H9 (cell line): Measurements from ENCODE around the gene EDEM1. TPM values are rescaled to one million over a fixed set of nuclear protein-coding genes. Genes with fewer than 3 reads are reported as not detected.

Experiments used
- DNase-seq: peaks from one replicate; pipeline ENCODE4 v3.0.0-alpha.2; 2017
- H2AFZ ChIP-seq: one replicate; pipeline ENCODE4 v1.6.1; 2013; ENCODE audit warnings: mild to moderate bottlenecking, low read length, control low read depth, moderate library complexity
- H2AK5ac ChIP-seq: 2 replicates; pipeline ENCODE4 v1.6.1; 2013; ENCODE audit warnings: low read length, control low read depth, mixed read lengths; ENCODE audit not compliant: insufficient read length
- H2BK120ac ChIP-seq: one replicate; pipeline ENCODE4 v1.6.1; 2013; ENCODE audit warnings: low read depth, mild to moderate bottlenecking, low read length, control low read depth, inconsistent platforms; ENCODE audit not compliant: poor library complexity, severe bottlenecking
- H2BK12ac ChIP-seq: 2 replicates; pipeline ENCODE4 v1.6.1; 2013; ENCODE audit warnings: low read length, control low read depth, mixed read lengths, low read depth; ENCODE audit not compliant: insufficient read length
- H2BK15ac ChIP-seq: 2 replicates; pipeline ENCODE4 v1.6.1; 2013; ENCODE audit warnings: low read depth, low read length, control low read depth
- H2BK20ac ChIP-seq: one replicate; pipeline ENCODE4 v1.6.1; 2013; ENCODE audit warnings: low read depth, mild to moderate bottlenecking, low read length, control low read depth, inconsistent platforms; ENCODE audit not compliant: poor library complexity, severe bottlenecking
- H2BK5ac ChIP-seq: 2 replicates; pipeline ENCODE4 v1.6.1; 2013; ENCODE audit warnings: low read length, control low read depth, mixed read lengths; ENCODE audit not compliant: insufficient read length
- H3K14ac ChIP-seq: 2 replicates; pipeline ENCODE4 v1.6.1; 2013; ENCODE audit warnings: low read length, control low read depth; ENCODE audit not compliant: insufficient read depth
- H3K18ac ChIP-seq: 2 replicates; pipeline ENCODE4 v1.6.1; 2013; ENCODE audit warnings: low read depth, mild to moderate bottlenecking, mixed read lengths, low read length, control low read depth; ENCODE audit not compliant: insufficient read length
- H3K23ac ChIP-seq: 2 replicates; pipeline ENCODE4 v1.6.1; 2013; ENCODE audit warnings: low read length, control low read depth, mixed read lengths, low read depth; ENCODE audit not compliant: insufficient read length
- H3K23me2 ChIP-seq: 2 replicates; pipeline ENCODE4 v1.6.1; 2013; ENCODE audit warnings: low read depth, mild to moderate bottlenecking, mixed read lengths, low read length, control low read depth; ENCODE audit not compliant: insufficient read length, poor library complexity, severe bottlenecking
- H3K27ac ChIP-seq: 2 replicates; pipeline ENCODE4 v1.5.1; 2013; ENCODE audit warnings: low read length, control low read depth, mixed read lengths, low read depth; ENCODE audit not compliant: insufficient read length
- H3K27me3 ChIP-seq: 2 replicates; pipeline ENCODE4 v1.6.1; 2013; ENCODE audit warnings: low read length, control low read depth, inconsistent platforms; ENCODE audit not compliant: insufficient read depth
- H3K4ac ChIP-seq: 2 replicates; pipeline ENCODE4 v1.6.1; 2013; ENCODE audit warnings: low read depth, mild to moderate bottlenecking, control low read depth, inconsistent platforms, low read length, moderate library complexity
- H3K4me1 ChIP-seq: 2 replicates; pipeline ENCODE4 v1.6.1; 2013; ENCODE audit warnings: low read length, control low read depth, inconsistent platforms; ENCODE audit not compliant: insufficient read depth
- H3K4me2 ChIP-seq: 2 replicates; pipeline ENCODE4 v1.6.1; 2013; ENCODE audit warnings: low read length, control low read depth, mixed read lengths; ENCODE audit not compliant: insufficient read length, insufficient read depth
- H3K56ac ChIP-seq: 2 replicates; pipeline ENCODE4 v1.6.1; 2013; ENCODE audit warnings: low read depth, mild to moderate bottlenecking, mixed read lengths, low read length, control low read depth; ENCODE audit not compliant: insufficient read length
- H3K79me1 ChIP-seq: 2 replicates; pipeline ENCODE4 v1.6.1; 2013; ENCODE audit warnings: low read depth, mild to moderate bottlenecking, moderate library complexity, low read length, control low read depth, inconsistent platforms; ENCODE audit not compliant: insufficient read depth, poor library complexity, severe bottlenecking
- H3K79me2 ChIP-seq: 2 replicates; pipeline ENCODE4 v1.6.1; 2013; ENCODE audit warnings: low read length, control low read depth, inconsistent platforms; ENCODE audit not compliant: insufficient read depth
- H3K9ac ChIP-seq: 2 replicates; pipeline ENCODE4 v1.6.1; 2013; ENCODE audit warnings: low read length, control low read depth, mixed read lengths; ENCODE audit not compliant: insufficient read length; ENCODE audit errors: extremely low read depth
- H3K9me3 ChIP-seq: one replicate; pipeline ENCODE4 v1.6.1; 2013; ENCODE audit warnings: low read depth, low read length, inconsistent platforms; ENCODE audit not compliant: control insufficient read depth
- H3T11ph ChIP-seq: one replicate; pipeline ENCODE4 v1.6.1; 2013; ENCODE audit warnings: mild to moderate bottlenecking, low read length, control low read depth, inconsistent platforms
- H4K20me1 ChIP-seq: one replicate; pipeline ENCODE4 v1.6.1; 2013; ENCODE audit not compliant: control insufficient read depth, insufficient read length, insufficient read depth
- H4K5ac ChIP-seq: 2 replicates; pipeline ENCODE4 v1.6.1; 2013; ENCODE audit warnings: low read depth, mild to moderate bottlenecking, mixed read lengths, low read length, control low read depth; ENCODE audit not compliant: insufficient read length
- H4K8ac ChIP-seq: replicated peaks from 2 replicates; pipeline ENCODE4 v1.6.1; 2013; ENCODE audit warnings: low read length, control low read depth, mixed read lengths, low read depth; ENCODE audit not compliant: insufficient read length
- H4K91ac ChIP-seq: 2 replicates; pipeline ENCODE4 v1.6.1; 2013; ENCODE audit warnings: low read depth, mild to moderate bottlenecking, moderate library complexity, mixed read lengths, low read length, control low read depth; ENCODE audit not compliant: insufficient read length
- H3K27ac Mint-ChIP-seq, 3 experiments: 2 replicates in 2 of 3; 3 replicates in 1 of 3; pipeline ENCODE4 v1.8.0; 2020 to 2021; ENCODE audit warnings: mixed read lengths in 3 of 3, mild to moderate bottlenecking in 1 of 3, moderate library complexity in 1 of 3
- H3K27me3 Mint-ChIP-seq: 2 replicates; pipeline ENCODE4 v1.8.0; 2021; ENCODE audit warnings: low read depth, mild to moderate bottlenecking, moderate library complexity, mixed read lengths
- H3K36me3 Mint-ChIP-seq, 3 experiments: 2 replicates in 2 of 3; 3 replicates in 1 of 3; pipeline ENCODE4 v1.8.0; 2020 to 2021; ENCODE audit warnings: low read depth in 3 of 3, mixed read lengths in 3 of 3; ENCODE audit not compliant: insufficient read depth in 1 of 3
- H3K4me1 Mint-ChIP-seq, 2 experiments: 2 replicates each; pipeline ENCODE4 v1.8.0; 2020; ENCODE audit warnings: mixed read lengths in 2 of 2
- H3K4me3 Mint-ChIP-seq, 2 experiments: 2 replicates in 1 of 2; 3 replicates in 1 of 2; pipeline ENCODE4 v1.8.0; 2020 to 2021; ENCODE audit warnings: mild to moderate bottlenecking in 2 of 2, mixed read lengths in 2 of 2, moderate library complexity in 1 of 2
- H3K9me3 Mint-ChIP-seq, 2 experiments: 2 replicates in 1 of 2; 3 replicates in 1 of 2; pipeline ENCODE4 v1.8.0; 2020; ENCODE audit warnings: mild to moderate bottlenecking in 2 of 2, mixed read lengths in 2 of 2, moderate library complexity in 1 of 2
- CTCF ChIP-seq: fragments of 200-600 bp; sonication (generic); conservative IDR thresholded peaks from 3 replicates; pipeline ENCODE4 v1.8.0; 2021; ENCODE audit warnings: antibody characterized with exemption, mild to moderate bottlenecking
- WGBS: extraction: QIAGEN DNeasy Blood & Tissue Kit; methylation state at CpG from one replicate; pipeline ENCODE4 v1.1.7; 2013; ENCODE audit warnings: missing lambda C conversion rate, low lambda C conversion rate, mixed read lengths; ENCODE audit not compliant: insufficient read length; ENCODE audit errors: extremely low coverage; 5-methylcytosine and 5-hydroxymethylcytosine counted together
- total RNA-seq: library from RNA; stranded (reverse); gene quantifications from 2 replicates; pipeline ENCODE4 v1.2.1, GENCODE V29; 2021

Gene EDEM1
- total RNA-seq, 1 experiment from 2014 or later: 11.7 TPM

GRCh38 chr3:5202222-5202621 lies 14.7 kb downstream of the EDEM1 start:
- no peaks in the 10 kb centered on the region for H3K27me3 Mint-ChIP-seq
- H2BK120ac ChIP-seq: no peak overlapping the region
- H2BK15ac ChIP-seq: no peak overlapping the region
- no peak overlapping the region for H3K18ac ChIP-seq
- H3K4me3 Mint-ChIP-seq: no peak overlapping the region
- no peak overlapping the region; a peak in 1 of 7 replicates for H3K27ac Mint-ChIP-seq
- H3K79me2 ChIP-seq: no peaks in the 10 kb centered on the region
- no peak overlapping the region for H4K5ac ChIP-seq
- H4K20me1 ChIP-seq: no peaks in the 10 kb centered on the region
- H3K56ac ChIP-seq: no peak overlapping the region
- peaks cover 54 to 72% (median 68%) of the 10 kb centered on the region in 3 experiments; a peak in 6 of 7 replicates for H3K36me3 Mint-ChIP-seq
- H2AK5ac ChIP-seq: no peak overlapping the region
- no peak overlapping the region for H3T11ph ChIP-seq
- peaks cover 10 to 15% of the 10 kb centered on the region in 2 experiments for H3K4me1 Mint-ChIP-seq
- no peak overlapping the region for H2BK20ac ChIP-seq
- H3K79me1 ChIP-seq: no peaks in the 10 kb centered on the region
- H2BK5ac ChIP-seq: no peak overlapping the region
- H3K4me1 ChIP-seq: no peaks in the 10 kb centered on the region; the same call in 1 of the 2 replicates
- no peak overlapping the region for H3K27ac ChIP-seq
- DNase-seq: no peak
- no peaks in the 10 kb centered on the region for H3K9me3 ChIP-seq
- H3K23ac ChIP-seq: no peak overlapping the region
- WGBS: no CpG with 5 or more reads among the region's 2 CpGs
- H3K9me3 Mint-ChIP-seq: no peaks in the 10 kb centered on the region
- no peaks in the 10 kb centered on the region for H3K27me3 ChIP-seq
- TF ChIP-seq CTCF: no peak
- no peak overlapping the region for H3K9ac ChIP-seq
- H2BK12ac ChIP-seq: no peak overlapping the region
- H4K8ac ChIP-seq: no peak overlapping the region
- H3K23me2 ChIP-seq: no peaks in the 10 kb centered on the region
- H3K4ac ChIP-seq: no peak overlapping the region
- H4K91ac ChIP-seq: no peak overlapping the region
- H2AFZ ChIP-seq: no peak overlapping the region
- no peak overlapping the region for H3K14ac ChIP-seq
- H3K4me2 ChIP-seq: no peak overlapping the region
